DOHH2 (cell line): ENCODE results near the gene CPED1.
"Not testable (repeated sequence)": the region's sequence is repeated elsewhere in the genome, so short reads cannot be mapped to it uniquely, and the experiment has no call there.

ENCODE experiments used
- CTCF ChIP-seq: fragments of 200-600 bp; sonication (generic); IDR thresholded peaks from one replicate; pipeline ENCODE4 v1.5.1; 2014; ENCODE audit warnings: antibody characterized with exemption, mild to moderate bottlenecking, low read depth, low read length; ENCODE audit not compliant: poor library complexity, severe bottlenecking
- EZH2phosphoT487 ChIP-seq: fragments of 200-600 bp; sonication (generic); IDR thresholded peaks from 2 replicates; pipeline ENCODE4 v1.6.1; 2017; ENCODE audit warnings: borderline replicate concordance, mild to moderate bottlenecking, antibody characterized with exemption, low read length, moderate library complexity, mixed read lengths

- TF ChIP-seq CTCF, EZH2phosphoT487: not testable (repeated sequence)
Measured at GRCh38 chr7:121059979-121060509, 71.5 kb downstream of the CPED1 start.
